ENCODE results near the gene CTNND2. TPM values are rescaled to one million over a fixed set of nuclear protein-coding genes. Genes with fewer than 3 reads are reported as not detected.
A peak's percentile ranks its signal among the peaks of the same experiment; 100 is the strongest.

The CTNND2 gene
- polyA plus RNA-seq, 3 donors = 1.9 to 2.9 (median 2.9) TPM

GRCh38 chr5:11595045-11595444 lies 309.2 kb downstream of the CTNND2 start:
- DNase-seq = no peak

GRCh38 chr5:11594021-11594420 lies 310.2 kb downstream of the CTNND2 start:
- no peak for DNase-seq

GRCh38 chr5:11590475-11590874 lies 313.8 kb downstream of the CTNND2 start:
- no peak for DNase-seq

GRCh38 chr5:11588803-11589202 lies 315.4 kb downstream of the CTNND2 start:
- DNase-seq = peak; percentile 17

- DNase-seq = no peak
Observed at GRCh38 chr5:11584017-11584416, 320.2 kb downstream of the CTNND2 start.

- DNase-seq = no peak
Observed at GRCh38 chr5:11579351-11579750, 324.9 kb downstream of the CTNND2 start.

GRCh38 chr5:11574787-11575186 lies 329.5 kb downstream of the CTNND2 start:
- no peak for DNase-seq

- DNase-seq = no peak
Observed at GRCh38 chr5:11573140-11573992, 330.9 kb downstream of the CTNND2 start.

- no peak for DNase-seq
Observed at GRCh38 chr5:11564706-11565105, 339.5 kb downstream of the CTNND2 start.

GRCh38 chr5:11563822-11564221 lies 340.4 kb downstream of the CTNND2 start:
- no peak for DNase-seq

GRCh38 chr5:11560915-11561697 lies 343.1 kb downstream of the CTNND2 start:
- no peak for DNase-seq

GRCh38 chr5:11557063-11557462 lies 347.2 kb downstream of the CTNND2 start:
- DNase-seq = no peak

GRCh38 chr5:11555171-11555570 lies 349.1 kb downstream of the CTNND2 start:
- DNase-seq = no peak

GRCh38 chr5:11547730-11548129 lies 356.5 kb downstream of the CTNND2 start:
- no peak for DNase-seq

- DNase-seq = no peak
Observed at GRCh38 chr5:11547140-11547539, 357.1 kb downstream of the CTNND2 start.

- DNase-seq = no peak
Observed at GRCh38 chr5:11540112-11540511, 364.1 kb downstream of the CTNND2 start.

- no peak for DNase-seq
Observed at GRCh38 chr5:11531811-11532555, 372.3 kb downstream of the CTNND2 start.

- no peak for DNase-seq
Observed at GRCh38 chr5:11528720-11529119, 375.5 kb downstream of the CTNND2 start.

GRCh38 chr5:11527652-11528349 lies 376.4 kb downstream of the CTNND2 start:
- DNase-seq = no peak

GRCh38 chr5:11525020-11525419 lies 379.2 kb downstream of the CTNND2 start:
- no peak for DNase-seq

GRCh38 chr5:11524188-11524587 lies 380.1 kb downstream of the CTNND2 start:
- no peak for DNase-seq

- DNase-seq = no peak
Observed at GRCh38 chr5:11522796-11523195, 381.4 kb downstream of the CTNND2 start.

Data from renal pelvis (tissue), 4 donors.